Measurements from ENCODE around the gene MT1HL1.

DNA sequence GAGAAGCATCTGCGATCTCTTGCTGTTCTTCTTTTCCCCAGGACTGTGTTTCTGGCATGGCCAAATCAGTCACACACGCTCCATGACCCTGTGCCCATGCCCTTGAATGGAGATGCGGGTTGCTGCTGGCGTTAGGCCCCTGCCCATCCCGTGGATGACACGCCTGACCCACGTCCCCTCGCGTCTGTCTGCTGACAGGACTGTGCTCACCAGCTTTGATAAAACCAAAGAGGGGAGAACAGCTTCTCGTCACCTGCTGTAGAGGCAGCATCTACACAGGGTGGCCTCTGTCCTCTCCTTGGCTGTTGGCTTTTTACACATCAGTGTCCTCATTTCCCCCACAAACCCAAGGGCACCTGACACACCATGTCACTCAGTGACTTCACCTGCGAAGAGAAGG lies 6.9 kb downstream of the MT1HL1 start:
- no peak for TF ChIP-seq CTCF (IDR thresholded peaks at IDR 0.05)
- no peak for TF ChIP-seq EZH2 (IDR thresholded peaks at IDR 0.05; ENCODE audit: borderline replicate concordance, insufficient read depth, low read depth, low read length, poor library complexity, severe bottlenecking)

Data from B cell (primary cell).